ENCODE results near the gene ANKRD12. TPM values are rescaled to one million over a fixed set of nuclear protein-coding genes. Genes with fewer than 3 reads are reported as not detected.

ANKRD12 gene
- total RNA-seq, 1 donor = 32.0 TPM

DNA sequence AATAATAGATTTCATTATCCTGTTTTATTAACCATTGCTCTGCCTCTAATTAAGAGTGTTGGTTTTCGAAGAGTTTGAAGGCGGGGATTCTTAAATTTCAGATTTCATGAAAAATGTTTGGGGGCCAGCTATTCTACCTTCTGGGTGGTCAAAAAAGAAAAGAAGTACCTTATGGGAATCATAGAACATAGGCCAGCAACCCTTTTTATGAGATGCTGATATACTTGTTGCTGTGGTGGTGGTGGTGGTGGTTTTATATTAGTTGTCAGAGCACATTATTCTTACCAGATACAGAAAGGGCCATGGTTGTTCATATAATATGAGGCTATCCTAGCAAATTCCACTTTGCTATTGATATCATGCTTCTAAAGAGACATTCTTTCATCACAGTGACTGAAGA lies 4.4 kb downstream of the ANKRD12 start:
- H3K4me3 ChIP-seq (ENCODE audit: low read depth, low read length) = no peak overlapping the region
- TF ChIP-seq CTCF (IDR thresholded peaks at IDR 0.05; ENCODE audit: insufficient read depth, low read depth, low read length) = no peak
- no peak for DNase-seq (ENCODE audit: low read depth)

DNA sequence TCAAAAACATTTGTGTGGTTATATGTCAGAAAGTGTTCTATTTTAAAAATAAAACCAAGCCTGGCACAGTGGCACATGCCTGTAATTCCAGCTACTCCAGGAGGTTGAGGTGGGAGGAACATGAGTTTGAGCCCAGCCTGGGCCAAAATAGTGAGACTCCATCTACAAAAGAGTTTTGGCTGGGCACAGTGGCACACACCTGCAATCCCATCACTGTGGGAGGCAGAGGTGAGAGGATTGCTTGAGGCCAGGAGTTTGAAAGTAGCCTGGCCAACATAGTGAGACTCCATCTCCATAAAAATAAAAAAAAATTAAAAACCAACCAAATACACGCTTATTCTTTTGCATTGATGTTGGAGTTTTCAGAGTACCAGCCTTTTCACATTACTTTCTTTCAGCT lies 9.6 kb downstream of the ANKRD12 start:
- no peak for DNase-seq (ENCODE audit: low read depth)
- no peak for TF ChIP-seq CTCF (IDR thresholded peaks at IDR 0.05; ENCODE audit: insufficient read depth, low read depth, low read length)
- no peak overlapping the region for H3K4me3 ChIP-seq (ENCODE audit: low read depth, low read length)

- DNase-seq (ENCODE audit: low read depth) = peak; percentile 85
- H3K4me3 ChIP-seq (ENCODE audit: low read depth, low read length) = no peak overlapping the region
- TF ChIP-seq CTCF (IDR thresholded peaks at IDR 0.05; ENCODE audit: insufficient read depth, low read depth, low read length) = peak; percentile 91
These were observed 11.0 kb downstream of the ANKRD12 start for GRCh38 chr18:9147440-9148202.

DNA sequence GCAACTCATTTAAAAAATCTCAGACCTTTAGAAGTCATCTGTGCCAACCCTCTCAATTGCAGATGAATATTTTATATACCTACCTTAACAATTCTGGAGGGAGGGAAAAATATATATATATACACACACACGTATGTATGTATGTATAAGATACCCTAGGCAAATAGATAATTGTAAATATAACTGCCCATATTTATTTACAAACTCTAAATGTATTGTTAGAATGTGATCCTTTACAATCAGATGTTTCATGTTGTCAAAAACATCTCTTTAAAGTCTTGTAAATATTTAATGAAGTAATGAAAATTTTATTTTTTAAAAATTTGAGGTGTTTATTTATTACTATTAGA lies 11.6 kb downstream of the ANKRD12 start:
- H3K4me3 ChIP-seq (ENCODE audit: low read depth, low read length) = no peak overlapping the region
- TF ChIP-seq CTCF (IDR thresholded peaks at IDR 0.05; ENCODE audit: insufficient read depth, low read depth, low read length) = no peak
- DNase-seq (ENCODE audit: low read depth) = no peak

- DNase-seq (ENCODE audit: low read depth) = no peak
- no peak overlapping the region for H3K4me3 ChIP-seq (ENCODE audit: low read depth, low read length)
- TF ChIP-seq CTCF (IDR thresholded peaks at IDR 0.05; ENCODE audit: insufficient read depth, low read depth, low read length) = no peak
These were observed 13.5 kb downstream of the ANKRD12 start for GRCh38 chr18:9150121-9150520.

DNA sequence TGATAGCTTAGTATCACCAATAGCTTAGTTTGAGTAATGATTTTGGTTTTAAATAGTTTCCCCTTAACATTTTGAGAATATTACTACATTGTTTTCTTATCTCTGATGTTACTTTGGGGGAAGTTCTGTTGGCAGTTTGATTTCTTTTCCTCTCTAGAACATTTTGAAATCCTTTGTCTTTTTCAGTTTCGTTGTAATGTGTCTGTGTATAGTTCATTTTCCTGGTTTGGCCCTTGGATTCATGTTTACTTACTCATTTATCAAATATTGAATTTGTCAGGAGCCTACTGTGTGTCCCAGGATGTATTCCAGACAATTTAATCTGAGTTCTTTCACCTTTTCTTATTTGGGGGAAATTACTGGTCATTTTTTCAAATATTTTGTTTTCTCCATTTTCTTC lies 16.7 kb downstream of the ANKRD12 start:
- TF ChIP-seq CTCF (IDR thresholded peaks at IDR 0.05; ENCODE audit: insufficient read depth, low read depth, low read length) = no peak
- DNase-seq (ENCODE audit: low read depth) = no peak
- H3K4me3 ChIP-seq (ENCODE audit: low read depth, low read length) = no peak overlapping the region
